ENCODE data around the gene MT1A. TPM values are rescaled to one million over a fixed set of nuclear protein-coding genes. Genes with fewer than 3 reads are reported as not detected.

Gene MT1A
- total RNA-seq, 1 experiment from 2014 or later: not detected

DNA sequence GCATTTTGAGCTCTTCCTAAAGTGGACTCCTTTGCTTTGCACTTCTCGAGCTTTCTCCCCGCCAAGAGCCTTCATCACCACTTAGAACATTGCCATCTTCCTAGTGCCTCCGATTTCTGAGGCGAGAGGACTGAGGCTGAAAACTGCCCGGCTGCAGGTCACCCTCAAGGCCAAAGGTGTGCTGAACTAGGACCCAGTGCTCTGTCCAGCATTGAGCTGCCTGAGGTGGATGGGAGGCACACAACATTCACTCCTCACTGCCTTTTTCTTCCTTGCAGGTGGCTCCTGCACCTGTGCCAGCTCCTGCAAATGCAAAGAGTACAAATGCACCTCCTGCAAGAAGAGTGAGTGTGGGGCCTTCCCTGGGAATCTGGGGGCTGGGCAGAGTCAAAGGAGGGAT is 5.4 kb downstream of the MT1A start:
- H3K9me3 ChIP-seq (ENCODE audit: low read depth, low read length, poor library complexity, severe bottlenecking): no peaks in the 10 kb centered on the region
- TF ChIP-seq, protein P1, sequence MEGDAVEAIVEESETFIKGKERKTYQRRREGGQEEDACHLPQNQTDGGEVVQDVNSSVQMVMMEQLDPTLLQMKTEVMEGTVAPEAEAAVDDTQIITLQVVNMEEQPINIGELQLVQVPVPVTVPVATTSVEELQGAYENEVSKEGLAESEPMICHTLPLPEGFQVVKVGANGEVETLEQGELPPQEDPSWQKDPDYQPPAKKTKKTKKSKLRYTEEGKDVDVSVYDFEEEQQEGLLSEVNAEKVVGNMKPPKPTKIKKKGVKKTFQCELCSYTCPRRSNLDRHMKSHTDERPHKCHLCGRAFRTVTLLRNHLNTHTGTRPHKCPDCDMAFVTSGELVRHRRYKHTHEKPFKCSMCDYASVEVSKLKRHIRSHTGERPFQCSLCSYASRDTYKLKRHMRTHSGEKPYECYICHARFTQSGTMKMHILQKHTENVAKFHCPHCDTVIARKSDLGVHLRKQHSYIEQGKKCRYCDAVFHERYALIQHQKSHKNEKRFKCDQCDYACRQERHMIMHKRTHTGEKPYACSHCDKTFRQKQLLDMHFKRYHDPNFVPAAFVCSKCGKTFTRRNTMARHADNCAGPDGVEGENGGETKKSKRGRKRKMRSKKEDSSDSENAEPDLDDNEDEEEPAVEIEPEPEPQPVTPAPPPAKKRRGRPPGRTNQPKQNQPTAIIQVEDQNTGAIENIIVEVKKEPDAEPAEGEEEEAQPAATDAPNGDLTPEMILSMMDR (conservative IDR thresholded peaks at IDR 0.05; ENCODE audit: low read depth, low read length): no peak
- no peak for TF ChIP-seq EZH2 (IDR thresholded peaks at IDR 0.05; ENCODE audit: borderline replicate concordance, low read depth, low read length, poor library complexity, severe bottlenecking)
- intact Hi-C loops (cut with micrococcal nuclease; ENCODE audit: unreplicated experiment): no loop called here
- BruUV-seq (replicated peaks): no TSS peak
- CTCF ChIA-PET: interaction anchor here (0.7 kb wide), 1 partner anchor 38 kb away, joined by 3 read pairs; no protein-coding TSS in a partner anchor
- no peak overlapping the region for H3K27ac ChIP-seq (ENCODE audit: low read depth, low read length, poor library complexity, severe bottlenecking)
- H3K4me3 ChIP-seq (ENCODE audit: low read depth, low read length, poor library complexity, severe bottlenecking): no peak overlapping the region
- peaks cover 34% of the 10 kb centered on the region for H3K27me3 ChIP-seq (replicated peaks; ENCODE audit: insufficient read depth, low read depth, low read length, poor library complexity)
- DNase-seq (ENCODE audit: low spot score): no peak
- H3K36me3 ChIP-seq (ENCODE audit: insufficient read depth, low read length, poor library complexity, severe bottlenecking): no peaks in the 10 kb centered on the region
- POLR2A ChIA-PET (ENCODE audit: low non-redundant PET): no interaction called here
- no peaks in the 10 kb centered on the region for H3K4me1 ChIP-seq (ENCODE audit: insufficient read depth, low read length, poor library complexity, severe bottlenecking)

DNA sequence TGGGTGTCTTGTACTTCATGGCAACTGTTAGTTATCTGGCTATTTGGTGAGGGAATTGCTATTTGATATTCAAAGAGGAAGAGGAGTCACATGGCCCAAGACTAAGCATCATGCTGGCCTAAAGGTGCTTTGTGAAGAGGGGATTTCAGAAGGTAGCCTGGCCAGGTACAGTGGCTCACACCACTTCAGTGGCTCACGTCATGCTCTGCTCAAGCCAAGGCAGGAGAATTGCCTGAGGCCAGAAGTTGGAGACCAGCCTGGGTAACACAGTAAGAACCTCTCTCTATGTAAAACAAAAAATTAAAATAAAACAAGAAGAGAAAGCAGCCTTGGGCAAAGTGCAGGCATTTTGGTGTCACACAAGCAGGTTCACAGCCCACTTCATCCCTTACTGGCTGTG is 6.8 kb downstream of the MT1A start:
- no TSS peak for BruUV-seq (replicated peaks)
- Histone ChIP-seq H3K9me3 (ENCODE audit: low read depth, low read length, poor library complexity, severe bottlenecking) (no peaks in the 10 kb centered on the region), H3K27ac (ENCODE audit: low read depth, low read length, poor library complexity, severe bottlenecking) (no peak overlapping the region), H3K4me1 (ENCODE audit: insufficient read depth, low read length, poor library complexity, severe bottlenecking) (no peaks in the 10 kb centered on the region), H3K27me3 (replicated peaks; ENCODE audit: insufficient read depth, low read depth, low read length, poor library complexity) (peaks cover 21% of the 10 kb centered on the region), H3K36me3 (ENCODE audit: insufficient read depth, low read length, poor library complexity, severe bottlenecking) (no peaks in the 10 kb centered on the region), H3K4me3 (ENCODE audit: low read depth, low read length, poor library complexity, severe bottlenecking) (no peak overlapping the region)
- ChIA-PET CTCF (no interaction called here), POLR2A (ENCODE audit: low non-redundant PET) (no interaction called here)
- TF ChIP-seq, protein P1 (conservative IDR thresholded peaks at IDR 0.05; ENCODE audit: low read depth, low read length): no peak
- no peak for TF ChIP-seq EZH2 (IDR thresholded peaks at IDR 0.05; ENCODE audit: borderline replicate concordance, low read depth, low read length, poor library complexity, severe bottlenecking)
- no peak for DNase-seq (ENCODE audit: low spot score)
- intact Hi-C loops (cut with micrococcal nuclease; ENCODE audit: unreplicated experiment): no loop called here

DNA sequence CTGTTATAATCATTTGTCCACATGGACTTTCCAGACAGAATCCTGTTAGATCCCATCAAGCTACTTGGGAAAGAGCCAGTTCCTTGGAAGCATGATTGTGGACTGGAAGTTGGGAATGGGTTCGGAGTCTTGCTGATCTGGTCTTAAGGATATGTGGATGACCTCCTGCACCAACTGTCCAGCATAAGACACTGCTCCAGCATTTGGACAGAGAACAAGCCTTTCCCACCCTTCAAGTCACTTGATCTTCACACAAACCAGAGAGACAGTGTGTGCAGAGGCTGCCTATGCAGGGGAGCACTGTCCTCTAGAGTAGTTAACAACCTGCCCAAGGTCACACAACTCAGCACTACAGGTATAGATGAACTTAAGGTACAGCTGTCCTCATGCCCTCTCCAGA is 7.4 kb downstream of the MT1A start:
- Histone ChIP-seq H3K27ac (ENCODE audit: low read depth, low read length, poor library complexity, severe bottlenecking) (no peak overlapping the region), H3K4me3 (ENCODE audit: low read depth, low read length, poor library complexity, severe bottlenecking) (no peak overlapping the region), H3K4me1 (ENCODE audit: insufficient read depth, low read length, poor library complexity, severe bottlenecking) (no peaks in the 10 kb centered on the region), H3K27me3 (replicated peaks; ENCODE audit: insufficient read depth, low read depth, low read length, poor library complexity) (peaks cover 21% of the 10 kb centered on the region), H3K9me3 (ENCODE audit: low read depth, low read length, poor library complexity, severe bottlenecking) (no peaks in the 10 kb centered on the region), H3K36me3 (ENCODE audit: insufficient read depth, low read length, poor library complexity, severe bottlenecking) (no peaks in the 10 kb centered on the region)
- ChIA-PET CTCF (no interaction called here), POLR2A (ENCODE audit: low non-redundant PET) (no interaction called here)
- DNase-seq (ENCODE audit: low spot score): no peak
- no peak for TF ChIP-seq EZH2 (IDR thresholded peaks at IDR 0.05; ENCODE audit: borderline replicate concordance, low read depth, low read length, poor library complexity, severe bottlenecking)
- TF ChIP-seq, protein P1 (conservative IDR thresholded peaks at IDR 0.05; ENCODE audit: low read depth, low read length): no peak
- BruUV-seq (replicated peaks): no TSS peak
- intact Hi-C loops (cut with micrococcal nuclease; ENCODE audit: unreplicated experiment): no loop called here
